Keratinocyte (primary cell): ENCODE results near the gene CHD8. TPM values are rescaled to one million over a fixed set of nuclear protein-coding genes. Genes with fewer than 3 reads are reported as not detected.

Experiments
- DNase-seq: peaks from one replicate; pipeline ENCODE4 v3.0.0-alpha.2; 2011; ENCODE audit warnings: low read depth, missing footprints, low spot score
- FAIRE-seq: peaks from 2 replicates; lab custom pipeline; 2011; peaks lifted over from hg19 to GRCh38; lab: Jason Lieb, UNC
- H2AFZ ChIP-seq: 2 replicates; pipeline ENCODE4 v1.6.0; 2012; ENCODE audit warnings: low read length, control low read depth, inconsistent platforms; ENCODE audit not compliant: control insufficient read depth
- H3K27ac ChIP-seq: 2 replicates; pipeline ENCODE4 v1.5.1; 2011; ENCODE audit warnings: low read length; ENCODE audit not compliant: control insufficient read depth, insufficient read depth
- H3K27me3 ChIP-seq: 3 replicates; pipeline ENCODE4 v1.6.0; 2011; ENCODE audit warnings: low read length; ENCODE audit not compliant: control insufficient read depth, insufficient read depth; ENCODE audit errors: extremely low read depth
- H3K36me3 ChIP-seq, 2 experiments: 2 replicates in 1 of 2; 3 replicates in 1 of 2; pipeline ENCODE4 v1.5.1; 2011; ENCODE audit warnings: low read length in 2 of 2, mild to moderate bottlenecking in 1 of 2; ENCODE audit not compliant: control insufficient read depth in 2 of 2, insufficient read depth in 2 of 2; ENCODE audit errors: extremely low read depth in 1 of 2
- H3K4me1 ChIP-seq: 3 replicates; pipeline ENCODE4 v1.5.1; 2011; ENCODE audit warnings: low read length; ENCODE audit not compliant: control insufficient read depth, insufficient read depth; ENCODE audit errors: extremely low read depth
- H3K4me2 ChIP-seq: 3 replicates; pipeline ENCODE4 v1.6.0; 2011; ENCODE audit warnings: low read depth, low read length; ENCODE audit not compliant: control insufficient read depth, insufficient read depth; ENCODE audit errors: extremely low read depth
- H3K4me3 ChIP-seq, 3 experiments: fragments of 200-600 bp in 1 of 3; sonication (generic) in 1 of 3; 2 replicates in 2 of 3; 3 replicates in 1 of 3; pipeline ENCODE4 v1.5.1; 2011 to 2016; ENCODE audit warnings: low read length in 3 of 3, mild to moderate bottlenecking in 3 of 3, control low read depth in 2 of 3, inconsistent platforms in 1 of 3, low read depth in 1 of 3, mixed read lengths in 1 of 3, mixed run types in 1 of 3, moderate library complexity in 1 of 3; ENCODE audit not compliant: control insufficient read depth in 2 of 3, insufficient read depth in 2 of 3; ENCODE audit errors: extremely low read depth in 1 of 3
- H3K79me2 ChIP-seq: 2 replicates; pipeline ENCODE4 v1.6.0; 2012; ENCODE audit warnings: low read length; ENCODE audit not compliant: control insufficient read depth, insufficient read depth
- H3K9ac ChIP-seq: 3 replicates; pipeline ENCODE4 v1.6.0; 2011; ENCODE audit warnings: low read length; ENCODE audit not compliant: control insufficient read depth, insufficient read depth; ENCODE audit errors: extremely low read depth
- H3K9me1 ChIP-seq: 3 replicates; pipeline ENCODE4 v1.6.0; 2011; ENCODE audit warnings: low read length; ENCODE audit not compliant: control insufficient read depth, insufficient read depth; ENCODE audit errors: extremely low read depth
- H3K9me3 ChIP-seq: 2 replicates; pipeline ENCODE4 v1.5.1; 2012; ENCODE audit warnings: low read depth, low read length; ENCODE audit not compliant: control insufficient read depth
- H4K20me1 ChIP-seq: 3 replicates; pipeline ENCODE4 v1.6.0; 2011; ENCODE audit warnings: low read length; ENCODE audit not compliant: control insufficient read depth, insufficient read depth; ENCODE audit errors: extremely low read depth
- CTCF ChIP-seq, 3 experiments: IDR thresholded peaks in 1 of 3; conservative IDR thresholded peaks in 1 of 3; optimal IDR thresholded peaks in 1 of 3; 2 replicates in 2 of 3; 3 replicates in 1 of 3; pipeline versions ENCODE3 to v1.5.1; 2011; ENCODE audit warnings: low read length in 3 of 3, mild to moderate bottlenecking in 3 of 3, moderate library complexity in 2 of 3, control low read depth in 1 of 3, inconsistent platforms in 1 of 3; ENCODE audit not compliant: insufficient read depth in 2 of 3; ENCODE audit errors: extremely low read depth in 1 of 3
- EZH2 ChIP-seq: IDR thresholded peaks from one replicate; pipeline ENCODE4 v1.6.1; 2012; ENCODE audit warnings: inconsistent platforms, mild to moderate bottlenecking, low read length, moderate library complexity
- dilution Hi-C: fragments of 300-500 bp; cut with MboI; formaldehyde crosslinking; loops from one replicate; pipeline ENCODE4 v1.7.0; 2020; ENCODE audit warnings: low sequenced_read_pairs; ENCODE audit not compliant: extremely low pct_ligation_motif_present
- polyA plus RNA-seq, 5 experiments: library from polyadenylated mRNA; depleted of rRNA in 3 of 5; stranded (reverse) in 3 of 5; stranded (forward) in 1 of 5; unstranded in 1 of 5; fragments of >200 nt; gene quantifications; 1 replicate in 1 of 5; 2 replicates in 3 of 5; 3 replicates in 1 of 5; pipeline versions ENCODE4 v1.2.1 to v1.2.3, GENCODE V29; 2011 to 2012; ENCODE audit warnings: missing spikeins in 2 of 5, low read depth in 1 of 5, low replicate concordance in 1 of 5

The CHD8 gene
- polyA plus RNA-seq, 1 donor (not counting 4 experiments of a cell fraction or from before 2014, with no cell fraction given): 24.7 TPM

- peak overlapping the region; percentile 99 for H3K4me2 ChIP-seq
- dilution Hi-C loops: no loop called here
- FAIRE-seq: no peak
- no peaks in the 10 kb centered on the region for H4K20me1 ChIP-seq
- peak overlapping the region; percentile 94 for H3K27ac ChIP-seq
- H2AFZ ChIP-seq: peak overlapping the region; percentile 87
- no peaks in the 10 kb centered on the region for H3K36me3 ChIP-seq
- H3K27me3 ChIP-seq: no peaks in the 10 kb centered on the region
- H3K4me3 ChIP-seq: peak overlapping the region; percentile 79 to 96 (median 91)
- no peak for TF ChIP-seq CTCF (optimal IDR thresholded peaks at IDR 0.05 in 1 of 3, IDR thresholded peaks at IDR 0.05 in 1 of 3, conservative IDR thresholded peaks at IDR 0.05 in 1 of 3; ENCODE audit: extremely low read depth in 1 of 3, insufficient read depth in 2 of 3, low read length in 3 of 3)
- TF ChIP-seq EZH2: no peak
- peaks cover 87% of the 10 kb centered on the region for H3K79me2 ChIP-seq
- DNase-seq: no peak
- no peaks in the 10 kb centered on the region for H3K9me1 ChIP-seq
- H3K9me3 ChIP-seq: no peaks in the 10 kb centered on the region
- H3K9ac ChIP-seq: peak overlapping the region; percentile 92
- H3K4me1 ChIP-seq: peaks cover 19% of the 10 kb centered on the region
Measured at GRCh38 chr14:21436567-21437062, 19.3 kb downstream of the CHD8 start.

- no peak overlapping the region for H3K9ac ChIP-seq
- FAIRE-seq: no peak
- no peak overlapping the region for H3K27ac ChIP-seq
- peaks cover 26 to 35% of the 10 kb centered on the region in 2 experiments for H3K36me3 ChIP-seq
- TF ChIP-seq EZH2 (no peak), CTCF (optimal IDR thresholded peaks at IDR 0.05 in 1 of 3, IDR thresholded peaks at IDR 0.05 in 1 of 3, conservative IDR thresholded peaks at IDR 0.05 in 1 of 3; ENCODE audit: extremely low read depth in 1 of 3, insufficient read depth in 2 of 3, low read length in 3 of 3) (no peak)
- H3K4me1 ChIP-seq: peaks cover 9% of the 10 kb centered on the region
- peaks cover 6% of the 10 kb centered on the region for H4K20me1 ChIP-seq
- no peak overlapping the region for H3K4me2 ChIP-seq
- H2AFZ ChIP-seq: no peak overlapping the region
- dilution Hi-C loops: no loop called here
- no peak for DNase-seq
- H3K4me3 ChIP-seq: no peak overlapping the region
- no peaks in the 10 kb centered on the region for H3K27me3 ChIP-seq
- H3K79me2 ChIP-seq: peaks cover 63% of the 10 kb centered on the region
- H3K9me3 ChIP-seq: no peaks in the 10 kb centered on the region
- no peaks in the 10 kb centered on the region for H3K9me1 ChIP-seq
Measured at GRCh38 chr14:21431126-21431525, 24.8 kb downstream of the CHD8 start.
